Right renal cortex interstitium (tissue), 3 donors: Measurements from ENCODE around the gene TMSB4X. TPM values are rescaled to one million over a fixed set of nuclear protein-coding genes. Genes with fewer than 3 reads are reported as not detected.

Experiments
- DNase-seq, 3 donors: peaks; one replicate each; pipeline ENCODE4 v3.0.0-alpha.2; 2013; ENCODE audit warnings: low read depth in 3 of 3, low spot score in 2 of 3
- polyA plus RNA-seq, 3 donors: library from polyadenylated mRNA; unstranded; fragments of 120-200 nt; gene quantifications; one replicate each; pipeline ENCODE4 v1.2.1, GENCODE V29; 2013; ENCODE audit not compliant: insufficient read length in 3 of 3

Gene TMSB4X
- polyA plus RNA-seq, 3 donors, result 3,217 to 3,702 (median 3,469) TPM

DNA sequence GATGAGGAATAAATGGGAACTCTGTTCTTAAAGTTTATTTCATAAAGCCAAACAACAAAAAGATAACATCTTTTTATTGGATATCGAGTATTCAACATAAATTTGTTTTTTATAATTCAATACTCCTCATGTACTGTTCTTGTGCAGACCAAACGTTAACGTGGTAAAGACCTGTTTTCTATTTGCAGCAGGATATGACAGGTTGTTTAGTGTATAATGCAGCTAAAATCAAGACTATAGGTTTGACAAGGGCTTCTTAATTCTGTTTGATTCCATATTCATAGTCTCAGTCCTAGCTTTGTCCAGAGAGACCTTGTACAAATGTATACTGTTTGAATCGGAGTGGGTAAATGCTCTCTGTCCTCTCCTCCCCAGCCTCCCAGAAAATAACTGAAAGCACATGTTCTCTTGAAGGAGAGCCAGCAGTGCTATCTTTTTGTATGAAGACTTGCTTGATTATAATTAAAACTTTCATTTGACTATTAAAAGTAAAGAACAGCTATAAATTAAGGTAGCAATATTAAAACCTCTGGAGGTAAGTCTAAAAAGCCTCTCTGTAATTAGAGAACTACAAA is 17.7 kb downstream of the TMSB4X start:
- DNase-seq, result no peak

DNA sequence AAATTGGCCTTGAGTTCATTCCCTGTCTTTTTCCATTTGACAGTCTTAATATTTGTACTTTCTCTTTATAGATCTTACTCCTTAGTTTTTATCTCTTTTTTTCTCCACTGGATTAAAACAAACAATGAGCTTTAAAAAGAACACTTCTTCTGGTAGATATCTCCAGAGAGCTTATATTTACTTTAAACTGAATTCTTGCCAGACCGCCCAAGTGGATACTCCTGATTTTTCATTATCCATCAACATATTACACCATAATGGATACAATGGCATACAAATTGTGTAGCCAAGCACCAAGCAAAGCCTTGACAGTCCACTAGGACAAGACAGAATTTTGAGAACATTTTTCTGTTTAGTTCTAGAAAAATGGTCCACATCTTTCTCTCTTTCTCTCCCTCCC is 18.9 kb downstream of the TMSB4X start:
- no peak for DNase-seq

DNA sequence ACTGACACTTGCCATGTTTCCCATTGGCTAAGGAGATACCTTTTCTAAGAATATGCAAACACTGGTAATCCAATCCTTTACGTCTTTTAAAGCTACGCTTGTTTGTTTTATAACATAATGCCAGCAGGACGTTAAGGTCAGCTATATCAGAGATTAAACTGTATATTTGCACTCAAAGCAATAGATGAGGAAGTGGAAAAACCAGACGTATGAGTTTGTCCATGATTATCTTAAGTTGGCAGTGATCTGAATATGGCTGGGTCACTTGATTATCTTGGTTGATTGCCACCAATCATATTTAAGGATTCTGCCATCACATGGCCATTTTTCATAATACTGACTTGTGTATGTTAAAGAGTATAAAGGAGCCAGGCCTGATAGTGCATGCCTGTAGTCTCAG is 19.4 kb downstream of the TMSB4X start:
- DNase-seq, result no peak

DNA sequence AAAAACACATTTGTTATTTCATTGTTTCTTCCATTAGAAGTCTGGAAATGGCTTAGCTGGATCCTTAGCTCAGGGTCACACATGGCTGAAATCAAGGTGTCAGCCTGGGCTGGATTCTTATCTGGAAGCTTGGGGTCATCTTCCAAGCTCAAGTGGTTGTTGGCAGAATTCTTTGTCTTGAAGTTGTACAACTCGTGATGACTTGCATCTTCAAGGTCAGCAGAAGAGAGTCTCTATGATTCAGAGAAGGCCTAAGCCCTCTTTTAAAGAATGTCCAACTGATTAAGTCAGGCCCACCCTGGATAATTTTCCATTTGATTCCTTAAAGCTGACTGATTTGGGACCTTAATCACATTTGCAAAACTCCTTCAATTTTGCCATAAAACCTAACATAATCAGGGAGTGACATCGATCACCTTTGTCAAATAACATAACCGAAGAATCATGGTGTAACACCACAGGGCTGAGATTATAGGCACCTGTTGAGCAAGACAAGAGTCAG is 22.1 kb downstream of the TMSB4X start:
- no peak for DNase-seq

DNA sequence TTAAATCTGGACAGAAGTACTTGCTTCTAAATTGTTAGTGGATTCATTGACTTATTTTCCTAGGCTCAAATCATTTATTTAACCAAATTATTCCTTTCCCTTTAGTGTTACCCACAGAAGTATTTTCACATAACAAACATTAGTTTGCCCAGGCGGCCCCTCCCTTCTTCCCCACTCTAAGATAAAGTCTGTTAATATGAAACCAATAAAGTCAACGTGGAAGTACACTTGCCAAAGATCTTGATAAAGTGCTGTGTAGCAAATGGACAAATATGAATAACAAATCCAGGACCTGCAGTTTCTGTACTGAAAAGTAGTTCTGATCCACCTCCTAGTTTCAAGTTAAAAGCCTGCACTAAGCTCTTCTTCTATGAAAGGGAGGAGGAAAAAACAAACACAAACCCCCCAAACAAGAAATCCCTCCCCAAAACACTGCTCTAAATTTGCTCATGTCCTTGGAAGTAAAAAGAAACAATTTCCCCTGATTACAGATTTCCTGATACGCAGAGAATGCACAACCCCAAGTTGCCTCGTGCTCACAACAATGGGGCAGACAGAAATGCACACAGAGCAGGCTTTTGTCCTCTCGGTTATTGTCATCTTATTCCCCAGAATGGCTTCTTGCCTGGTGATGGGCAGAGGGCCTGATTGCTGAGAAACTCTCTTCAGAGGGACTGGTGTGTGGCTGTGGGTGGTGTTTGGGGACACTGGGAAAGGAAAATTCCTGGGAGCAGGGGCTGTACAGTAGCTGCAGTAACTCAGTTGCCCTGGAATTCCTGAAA is 23.2 kb downstream of the TMSB4X start:
- no peak for DNase-seq

DNA sequence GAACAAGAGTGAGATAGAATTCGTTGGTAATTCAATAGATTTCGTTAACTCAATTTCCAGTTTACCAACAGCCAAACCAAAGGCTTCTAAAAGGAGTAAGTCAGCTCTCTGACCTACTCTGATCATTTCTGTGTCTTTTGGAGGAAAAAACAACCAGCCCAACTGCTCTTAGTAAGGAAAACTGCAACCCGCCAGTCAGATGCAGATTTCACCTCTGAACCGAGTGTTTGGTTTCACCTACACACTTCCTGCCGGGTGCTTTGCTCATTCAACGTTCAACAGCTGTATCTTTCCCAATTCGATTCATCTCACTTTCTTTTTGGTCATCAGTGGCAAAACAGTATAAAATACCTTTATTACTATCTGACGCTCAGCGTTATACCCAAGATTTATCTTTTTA is 24.5 kb downstream of the TMSB4X start:
- no peak for DNase-seq

DNA sequence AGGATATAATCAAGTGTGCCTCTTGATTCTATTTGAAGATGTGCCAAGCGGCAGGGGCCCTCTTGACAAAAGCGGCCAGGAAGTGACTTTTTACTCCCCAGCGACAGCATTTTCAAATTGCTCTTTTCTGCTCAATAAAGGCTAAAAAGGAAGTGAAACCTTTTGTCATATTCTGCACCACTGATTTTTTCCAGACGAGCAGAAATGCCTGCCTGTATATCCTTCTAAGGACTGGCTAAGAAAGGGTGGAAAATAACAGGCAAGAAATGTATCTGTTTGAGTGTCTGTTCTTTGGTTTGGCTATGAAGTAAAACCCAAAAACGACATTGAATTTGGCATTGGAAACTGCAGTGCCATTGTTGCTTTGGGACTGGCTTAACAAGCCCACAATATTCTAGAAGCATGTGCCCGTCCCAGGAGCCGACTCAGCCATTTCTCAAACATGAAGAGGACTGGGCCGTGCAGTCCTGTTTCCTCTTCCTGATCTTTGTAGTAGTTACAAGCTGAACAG is 25.4 kb downstream of the TMSB4X start:
- DNase-seq, result no peak

DNA sequence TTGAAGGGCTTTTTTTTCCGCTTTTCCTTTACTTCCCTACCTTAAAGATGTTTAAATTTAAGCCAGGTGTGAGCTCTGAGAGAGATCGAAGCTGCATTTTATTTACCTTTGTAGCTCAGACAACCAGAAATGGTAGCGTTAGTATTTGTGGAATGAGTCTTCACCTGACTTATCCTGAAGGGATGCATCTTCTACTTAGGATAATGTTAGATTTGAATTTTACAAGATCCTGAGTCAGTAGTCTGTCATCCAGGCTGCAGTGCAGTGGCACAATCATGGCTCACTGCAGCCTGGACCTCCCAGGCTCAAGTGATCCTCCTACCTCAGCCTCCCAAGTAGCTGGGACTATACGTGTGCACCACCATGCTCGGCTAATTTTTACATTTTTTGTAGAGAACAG is 26.2 kb downstream of the TMSB4X start:
- DNase-seq, result no peak

DNA sequence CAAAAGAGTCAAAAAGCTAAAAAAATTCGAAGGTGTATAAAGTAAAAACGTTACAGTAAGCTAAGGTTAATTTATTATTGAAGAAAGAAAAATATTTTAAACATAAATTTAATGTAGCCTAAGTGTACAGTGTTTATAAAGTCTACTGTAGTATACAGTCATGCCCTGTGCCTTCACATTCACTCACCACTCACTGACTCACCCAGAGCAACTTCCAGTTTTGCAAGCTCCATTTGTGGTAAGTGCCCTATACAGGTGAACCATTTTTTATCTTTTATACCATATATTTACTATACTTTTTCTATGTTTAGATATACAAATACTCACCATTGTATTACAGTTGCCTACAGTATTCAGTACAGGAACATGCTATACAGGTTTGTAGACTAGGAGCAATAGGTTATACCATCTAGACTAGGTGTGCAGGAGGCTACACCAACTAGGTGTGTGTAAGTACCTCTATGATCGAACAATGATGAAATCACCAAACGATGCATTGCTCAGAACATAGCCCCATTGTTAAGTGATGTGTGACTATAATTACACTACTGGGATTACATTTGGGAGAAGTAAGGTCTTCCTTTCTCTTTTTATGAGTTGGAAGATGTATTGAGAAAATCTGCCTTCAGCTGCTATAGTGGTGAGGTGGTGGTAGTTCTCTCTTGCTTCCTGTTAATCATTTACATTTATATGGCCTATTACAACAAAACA is 27.2 kb downstream of the TMSB4X start:
- no peak for DNase-seq

DNA sequence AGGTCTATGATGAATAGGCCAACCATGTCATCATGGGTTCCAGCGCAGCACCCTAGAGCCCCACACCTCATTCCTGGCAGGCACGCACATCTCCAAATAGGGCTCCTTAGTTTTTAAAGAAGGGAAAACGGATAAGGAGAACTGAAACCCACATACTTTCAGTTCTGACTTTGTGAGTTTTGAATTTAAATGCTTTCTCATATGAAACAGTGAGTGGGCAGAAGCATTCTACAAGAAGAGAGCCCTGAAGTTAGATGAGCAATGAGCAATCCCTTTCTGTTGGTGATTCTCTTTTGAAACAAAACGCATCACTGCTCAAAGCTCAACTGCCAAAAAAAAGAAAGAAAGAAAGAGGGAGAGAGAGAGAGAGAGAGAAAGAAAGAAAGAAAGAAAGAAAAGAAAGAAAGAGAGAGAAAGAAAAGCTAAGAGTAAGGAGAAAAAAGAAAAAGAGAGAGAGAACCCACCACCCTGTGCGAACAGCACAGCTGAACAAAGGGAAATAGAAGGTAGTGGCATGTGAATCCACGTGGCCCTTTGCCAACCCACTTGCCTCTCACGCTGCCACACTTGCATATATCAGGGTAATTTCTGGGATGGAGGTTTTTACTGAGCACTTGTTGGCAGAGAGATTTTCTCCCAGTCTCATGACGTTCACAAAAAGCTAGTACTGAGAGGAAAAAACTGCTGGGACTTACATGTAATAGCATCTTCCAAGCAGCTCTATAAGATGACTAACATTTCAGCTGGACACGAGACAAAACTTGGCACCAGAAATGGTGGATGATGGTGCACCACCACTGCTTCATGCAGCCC is 31.0 kb downstream of the TMSB4X start:
- DNase-seq, result no peak

DNA sequence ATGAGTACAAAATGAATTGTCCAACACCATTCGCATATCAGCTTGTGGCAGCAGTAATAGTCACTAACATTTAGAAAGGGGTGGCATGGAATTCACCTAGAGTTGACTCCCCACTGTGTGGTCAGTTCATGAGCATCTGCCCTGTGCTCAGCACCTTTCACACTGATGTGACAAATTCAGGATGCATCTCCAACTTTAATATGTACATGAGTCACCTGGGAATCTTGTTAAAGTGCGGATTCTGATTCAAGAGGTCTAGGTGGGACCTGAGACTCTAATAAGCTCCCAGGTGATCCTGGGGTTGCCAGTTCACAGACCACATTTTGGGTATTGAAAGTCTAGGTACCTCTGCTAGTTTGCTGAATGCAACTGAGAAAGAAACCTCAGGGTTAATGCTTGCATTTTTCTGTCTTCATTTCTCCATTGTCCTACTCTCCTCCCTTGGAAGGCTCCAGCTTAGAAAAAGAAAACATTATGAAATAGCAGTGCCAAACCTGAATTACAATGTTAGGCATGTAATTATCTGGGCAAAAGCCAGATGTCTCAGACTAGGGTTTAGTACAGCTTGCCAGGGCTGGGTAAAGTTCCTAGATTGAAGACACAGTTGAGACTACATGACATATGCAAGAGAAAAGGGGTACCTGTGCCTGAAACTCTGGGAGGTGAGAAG is 32.7 kb downstream of the TMSB4X start:
- DNase-seq, result no peak

DNA sequence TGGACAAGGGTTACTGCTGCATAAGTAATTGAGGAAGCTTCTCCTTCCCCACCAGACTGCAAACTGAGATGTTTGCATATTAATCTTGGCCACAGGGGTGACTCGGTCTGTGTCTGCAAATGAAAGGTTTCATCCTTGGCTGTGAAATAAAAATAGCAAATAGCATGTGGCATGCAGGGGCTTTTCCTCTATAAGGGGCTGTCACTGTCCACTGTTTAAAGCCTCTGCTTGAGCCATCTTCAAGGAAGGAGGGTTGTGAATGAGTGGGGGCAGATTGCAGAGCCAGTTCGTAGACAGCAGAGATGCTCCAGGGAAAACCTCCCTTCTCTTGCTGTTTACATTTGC is 33.3 kb downstream of the TMSB4X start:
- DNase-seq, result no peak

DNA sequence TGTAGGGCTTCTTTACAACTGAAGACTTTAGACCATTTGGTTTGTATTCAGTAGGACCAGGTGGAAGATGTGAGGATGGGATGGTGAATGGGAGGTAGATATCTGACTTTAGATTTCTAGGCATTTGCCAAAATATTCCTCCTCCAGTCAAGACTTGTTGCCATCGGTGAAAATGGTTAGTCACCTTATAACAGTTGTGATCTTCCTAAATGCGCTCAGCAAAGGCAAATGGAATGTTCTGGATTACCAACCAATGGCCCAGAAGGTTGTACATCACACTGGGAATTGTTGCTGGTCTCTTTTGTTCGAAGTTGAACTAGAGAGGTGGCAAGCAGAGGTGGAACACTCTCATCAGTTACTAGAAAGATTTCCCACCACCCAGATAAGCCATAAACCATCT is 33.9 kb downstream of the TMSB4X start:
- no peak for DNase-seq

DNA sequence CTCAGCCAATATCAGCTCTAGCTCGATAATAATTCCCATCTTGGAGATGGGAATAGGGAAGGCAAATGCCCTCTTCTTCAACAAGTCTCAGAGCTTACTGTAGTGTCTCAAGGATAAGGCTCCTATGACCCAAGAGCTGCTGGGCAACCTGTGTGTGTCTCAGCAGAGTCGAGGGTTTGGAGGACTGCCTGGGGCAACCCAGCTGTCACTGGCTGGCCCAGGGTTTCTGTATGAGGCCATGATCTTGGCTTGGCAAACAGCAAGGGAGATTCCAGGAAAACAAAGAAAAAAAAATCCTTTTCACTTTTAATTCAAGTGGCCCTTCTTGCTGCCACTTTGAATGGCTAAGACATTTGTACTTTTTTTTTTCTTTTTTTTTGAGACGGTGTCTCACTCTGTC is 34.4 kb downstream of the TMSB4X start:
- no peak for DNase-seq

DNA sequence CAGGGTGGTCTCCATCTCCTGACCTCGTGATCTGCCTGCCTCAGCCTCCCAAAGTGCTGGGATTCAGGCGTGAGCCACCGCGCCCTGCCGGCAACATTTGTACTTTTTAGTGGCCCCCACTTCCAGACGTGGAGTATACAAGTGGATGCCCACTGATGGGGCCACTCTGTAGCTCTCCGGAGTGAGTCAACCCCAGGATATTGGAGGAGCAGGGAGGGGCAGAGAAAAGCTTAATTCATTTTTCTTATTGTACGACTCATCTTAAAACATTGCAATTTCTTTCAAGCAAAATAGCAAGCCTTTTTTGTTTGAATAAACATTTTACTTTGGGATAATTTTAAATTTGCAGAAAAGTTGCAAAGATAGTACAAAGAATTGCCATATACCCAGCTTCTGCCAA is 34.9 kb downstream of the TMSB4X start:
- DNase-seq, result no peak

DNA sequence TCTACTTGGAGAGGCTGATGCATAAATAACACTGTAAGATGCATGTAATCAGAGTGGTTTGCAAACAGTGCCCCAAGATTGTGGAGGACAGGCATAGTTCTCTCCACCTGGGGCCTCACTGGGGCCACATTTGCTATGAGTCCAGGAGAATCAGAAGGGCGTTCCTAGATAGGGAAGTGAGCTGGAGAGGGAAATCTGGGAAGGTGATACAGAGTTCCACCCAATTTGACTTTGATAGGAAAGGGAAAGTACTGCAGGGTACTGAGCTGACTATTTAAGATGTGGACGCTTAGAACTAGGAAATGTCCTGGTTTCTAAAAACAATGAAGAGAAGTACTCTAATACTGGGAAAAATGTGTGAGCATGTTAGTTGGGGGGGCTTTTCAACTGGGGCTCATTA is 35.6 kb downstream of the TMSB4X start:
- no peak for DNase-seq

DNA sequence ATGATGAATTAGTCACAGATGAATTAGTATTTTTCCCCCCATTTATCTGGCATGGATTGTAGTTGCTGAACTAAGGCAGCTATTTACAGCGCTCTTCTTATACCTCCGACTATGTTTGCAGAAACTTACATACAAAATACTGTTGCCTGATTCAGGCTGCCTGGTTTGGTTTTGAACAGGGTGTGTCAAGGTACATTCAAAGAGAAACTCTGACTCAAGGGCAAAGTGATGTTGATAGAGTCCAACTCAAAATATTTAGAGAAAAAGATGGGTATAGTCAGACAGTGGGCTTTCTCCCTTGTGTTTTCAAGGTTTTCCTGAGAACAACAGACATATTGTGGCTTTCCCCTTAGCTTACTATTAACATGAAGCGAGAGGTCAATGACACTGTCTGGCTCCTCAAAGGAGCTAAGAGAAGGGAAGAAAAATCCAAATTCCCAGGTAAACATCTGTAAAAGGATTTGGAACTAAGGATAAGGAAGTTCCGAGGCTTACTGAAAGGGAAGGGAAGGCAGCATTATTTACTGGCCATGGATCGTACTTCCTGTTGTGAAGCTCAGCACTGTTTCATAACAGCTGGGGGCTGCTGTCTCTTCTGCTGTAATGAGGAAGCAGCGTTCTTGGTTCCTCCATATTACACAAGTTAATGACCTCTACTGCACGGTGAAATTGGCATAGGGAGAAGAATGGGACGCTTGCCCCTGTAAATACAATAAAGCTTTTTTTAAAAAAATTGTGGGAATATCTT is 38.6 kb downstream of the TMSB4X start:
- no peak for DNase-seq

DNA sequence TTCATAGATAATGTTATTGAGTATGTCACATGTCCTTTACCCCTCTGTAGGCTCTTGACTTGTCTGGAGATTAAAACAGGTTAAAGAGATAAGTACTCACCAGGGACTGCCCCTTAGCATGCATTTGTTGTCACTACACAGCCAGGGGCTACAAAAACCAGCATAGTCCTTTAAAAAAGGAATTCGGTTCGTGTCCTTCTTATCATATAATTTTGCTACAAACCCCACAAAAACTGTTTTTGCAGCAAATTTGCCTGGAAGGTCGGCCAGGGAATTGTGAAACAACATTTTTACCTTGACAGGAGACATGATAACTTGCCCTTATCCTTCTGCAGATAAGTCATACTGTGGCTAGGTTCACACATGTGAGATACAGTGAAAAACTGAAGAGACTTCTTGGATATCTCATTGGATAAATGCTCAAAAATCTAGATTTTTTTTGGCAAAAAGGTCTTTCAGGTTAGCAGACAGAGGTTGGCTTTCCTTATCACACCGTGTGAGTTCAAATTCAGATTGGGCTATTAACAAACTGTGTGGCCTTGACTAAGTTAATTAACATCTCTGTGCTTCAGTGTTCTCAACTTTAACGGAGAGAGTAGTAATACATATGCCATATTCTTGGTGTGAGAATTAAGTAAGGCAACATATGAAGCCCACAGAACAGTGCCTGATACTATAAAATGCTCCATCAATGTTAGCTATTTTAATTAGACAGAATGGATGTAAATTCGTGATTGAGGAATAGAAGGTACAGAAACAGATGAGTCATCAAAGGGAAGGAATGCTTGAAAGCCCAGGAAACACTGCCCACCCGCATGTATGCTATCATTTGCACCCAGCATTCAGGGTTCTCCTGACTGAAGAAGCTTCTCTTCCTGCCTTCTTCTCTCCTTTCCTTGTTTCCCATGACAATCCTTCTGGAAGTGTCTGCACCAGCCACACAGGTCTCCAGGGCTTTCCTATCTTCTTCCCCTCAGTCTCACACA is 39.5 kb downstream of the TMSB4X start:
- no peak for DNase-seq
